Vagina (tissue), 2 donors: ENCODE data around the gene DNAAF8.

Source experiments
- POLR2A ChIP-seq, 2 donors: fragments of 450-650 bp; IDR thresholded peaks; one replicate each; pipeline ENCODE4 v1.6.1; 2017; ENCODE audit warnings: antibody characterized with exemption in 2 of 2, mild to moderate bottlenecking in 2 of 2, moderate library complexity in 2 of 2
- POLR2AphosphoS5 ChIP-seq, 2 donors: sonication (generic); formaldehyde crosslinking; IDR thresholded peaks; one replicate each; pipeline ENCODE4 v1.9.0; 2017; ENCODE audit warnings: antibody characterized with exemption in 2 of 2, mild to moderate bottlenecking in 2 of 2, low read depth in 1 of 2; ENCODE audit not compliant: insufficient read depth in 1 of 2
- TF ChIP-seq, protein P1 (sequence below), 3 experiments: fragments of 450-650 bp in 2 of 3; fragments of 200-600 bp in 1 of 3; sonication (generic) in 1 of 3; IDR thresholded peaks; one replicate each; pipeline ENCODE4 v1.5.1; 2017 to 2019; ENCODE audit warnings: antibody characterized with exemption in 3 of 3, mild to moderate bottlenecking in 2 of 3, moderate library complexity in 2 of 3

DNA sequence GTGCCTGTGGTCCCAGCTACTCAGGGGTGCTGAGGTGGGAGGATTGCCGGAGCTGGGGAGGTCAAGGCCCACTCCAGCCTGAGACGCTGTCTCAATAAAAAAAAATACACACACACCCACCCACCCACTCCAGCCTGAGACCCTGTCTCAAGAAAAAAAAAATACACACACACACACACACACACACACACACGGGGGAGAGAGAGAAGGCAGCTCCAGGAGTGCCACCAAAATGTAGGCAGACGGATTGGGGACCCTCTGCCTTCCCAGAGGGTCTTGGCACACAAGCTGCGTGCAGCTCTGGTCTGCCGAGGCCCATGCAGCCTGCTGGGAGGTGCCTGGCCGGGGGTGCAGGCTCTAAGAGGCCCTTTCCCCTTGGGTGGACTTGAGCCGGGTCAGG, 46.9 kb upstream of the DNAAF8 start:
- TF ChIP-seq, protein P1, sequence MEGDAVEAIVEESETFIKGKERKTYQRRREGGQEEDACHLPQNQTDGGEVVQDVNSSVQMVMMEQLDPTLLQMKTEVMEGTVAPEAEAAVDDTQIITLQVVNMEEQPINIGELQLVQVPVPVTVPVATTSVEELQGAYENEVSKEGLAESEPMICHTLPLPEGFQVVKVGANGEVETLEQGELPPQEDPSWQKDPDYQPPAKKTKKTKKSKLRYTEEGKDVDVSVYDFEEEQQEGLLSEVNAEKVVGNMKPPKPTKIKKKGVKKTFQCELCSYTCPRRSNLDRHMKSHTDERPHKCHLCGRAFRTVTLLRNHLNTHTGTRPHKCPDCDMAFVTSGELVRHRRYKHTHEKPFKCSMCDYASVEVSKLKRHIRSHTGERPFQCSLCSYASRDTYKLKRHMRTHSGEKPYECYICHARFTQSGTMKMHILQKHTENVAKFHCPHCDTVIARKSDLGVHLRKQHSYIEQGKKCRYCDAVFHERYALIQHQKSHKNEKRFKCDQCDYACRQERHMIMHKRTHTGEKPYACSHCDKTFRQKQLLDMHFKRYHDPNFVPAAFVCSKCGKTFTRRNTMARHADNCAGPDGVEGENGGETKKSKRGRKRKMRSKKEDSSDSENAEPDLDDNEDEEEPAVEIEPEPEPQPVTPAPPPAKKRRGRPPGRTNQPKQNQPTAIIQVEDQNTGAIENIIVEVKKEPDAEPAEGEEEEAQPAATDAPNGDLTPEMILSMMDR (IDR thresholded peaks at IDR 0.05) = no peak
- no peak for TF ChIP-seq POLR2AphosphoS5 (IDR thresholded peaks at IDR 0.05; ENCODE audit: insufficient read depth in 1 of 2, low read depth in 1 of 2)
- no peak for TF ChIP-seq POLR2A (IDR thresholded peaks at IDR 0.05)
